ENCODE data around the gene KNSTRN.

DNA sequence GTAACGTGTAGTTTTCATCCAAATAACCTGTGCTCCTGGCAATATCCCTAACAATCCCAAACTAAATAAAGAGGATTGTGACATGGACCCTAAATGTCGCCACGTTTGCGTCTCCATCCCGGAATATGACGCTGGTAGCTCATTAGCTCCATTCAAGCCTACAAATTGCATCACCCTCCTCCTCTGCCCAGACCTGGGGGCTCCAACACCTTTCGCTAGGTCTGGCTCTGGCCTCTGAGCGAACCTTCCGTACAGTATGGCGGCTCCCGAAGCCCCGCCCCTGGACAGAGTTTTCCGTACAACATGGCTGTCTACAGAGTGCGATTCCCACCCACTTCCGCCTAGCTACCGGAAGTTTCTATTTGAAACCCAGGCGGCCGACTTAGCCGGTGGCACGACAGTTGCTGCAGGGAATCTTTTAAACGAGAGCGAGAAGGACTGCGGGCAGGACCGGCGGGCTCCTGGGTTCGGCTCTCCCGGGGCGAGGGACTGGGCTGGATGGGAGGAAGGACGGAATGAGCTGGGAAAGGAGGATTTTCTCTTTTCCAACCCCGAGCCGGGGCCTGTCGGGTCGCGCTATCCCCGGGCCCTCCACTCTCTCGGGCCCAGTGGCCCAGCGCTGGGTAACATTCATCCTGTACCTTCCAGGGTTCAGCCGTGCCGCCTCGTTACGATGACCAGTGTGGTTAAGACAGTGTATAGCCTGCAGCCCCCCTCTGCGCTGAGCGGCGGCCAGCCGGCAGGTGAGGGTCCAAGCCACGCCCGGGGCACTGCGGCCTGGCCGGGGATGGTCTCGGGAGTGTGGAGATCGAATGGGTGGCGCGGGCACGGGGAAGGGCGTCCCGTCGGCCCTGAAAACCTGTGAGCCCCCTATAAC is at the start of gene KNSTRN:
- TF ChIP-seq, protein P1, sequence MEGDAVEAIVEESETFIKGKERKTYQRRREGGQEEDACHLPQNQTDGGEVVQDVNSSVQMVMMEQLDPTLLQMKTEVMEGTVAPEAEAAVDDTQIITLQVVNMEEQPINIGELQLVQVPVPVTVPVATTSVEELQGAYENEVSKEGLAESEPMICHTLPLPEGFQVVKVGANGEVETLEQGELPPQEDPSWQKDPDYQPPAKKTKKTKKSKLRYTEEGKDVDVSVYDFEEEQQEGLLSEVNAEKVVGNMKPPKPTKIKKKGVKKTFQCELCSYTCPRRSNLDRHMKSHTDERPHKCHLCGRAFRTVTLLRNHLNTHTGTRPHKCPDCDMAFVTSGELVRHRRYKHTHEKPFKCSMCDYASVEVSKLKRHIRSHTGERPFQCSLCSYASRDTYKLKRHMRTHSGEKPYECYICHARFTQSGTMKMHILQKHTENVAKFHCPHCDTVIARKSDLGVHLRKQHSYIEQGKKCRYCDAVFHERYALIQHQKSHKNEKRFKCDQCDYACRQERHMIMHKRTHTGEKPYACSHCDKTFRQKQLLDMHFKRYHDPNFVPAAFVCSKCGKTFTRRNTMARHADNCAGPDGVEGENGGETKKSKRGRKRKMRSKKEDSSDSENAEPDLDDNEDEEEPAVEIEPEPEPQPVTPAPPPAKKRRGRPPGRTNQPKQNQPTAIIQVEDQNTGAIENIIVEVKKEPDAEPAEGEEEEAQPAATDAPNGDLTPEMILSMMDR (IDR thresholded peaks at IDR 0.05) = no peak
- TF ChIP-seq POLR2A (IDR thresholded peaks at IDR 0.05) = peak; percentile 72 to 97

Data from thyroid gland (tissue), 4 donors.